Measurements from ENCODE around the gene DSCAML1.
"Not testable (repeated sequence)": the region's sequence is repeated elsewhere in the genome, so short reads cannot be mapped to it uniquely, and the experiment has no call there.

The DSCAML1 gene

GRCh38 chr11:117792241-117792640 lies 4.8 kb downstream of the DSCAML1 start:
- no peak for DNase-seq

- DNase-seq: no peak
Measured at GRCh38 chr11:117790279-117790678, 6.7 kb downstream of the DSCAML1 start.

GRCh38 chr11:117789241-117789640 lies 7.8 kb downstream of the DSCAML1 start:
- DNase-seq: no peak

GRCh38 chr11:117786135-117786870 lies 10.7 kb downstream of the DSCAML1 start:
- DNase-seq: no peak

GRCh38 chr11:117782101-117782500 lies 14.9 kb downstream of the DSCAML1 start:
- no peak for DNase-seq

- DNase-seq: no peak
Measured at GRCh38 chr11:117781627-117782026, 15.4 kb downstream of the DSCAML1 start.

- DNase-seq: no peak
Measured at GRCh38 chr11:117780456-117780855, 16.6 kb downstream of the DSCAML1 start.

- DNase-seq: no peak
Measured at GRCh38 chr11:117774553-117774952, 22.5 kb downstream of the DSCAML1 start.

- no peak for DNase-seq
Measured at GRCh38 chr11:117772360-117772759, 24.7 kb downstream of the DSCAML1 start.

GRCh38 chr11:117771841-117772240 lies 25.2 kb downstream of the DSCAML1 start:
- no peak for DNase-seq

- no peak for DNase-seq
Measured at GRCh38 chr11:117771197-117771596, 25.8 kb downstream of the DSCAML1 start.

- DNase-seq: no peak
Measured at GRCh38 chr11:117770061-117770460, 27.0 kb downstream of the DSCAML1 start.

GRCh38 chr11:117769533-117769932 lies 27.5 kb downstream of the DSCAML1 start:
- DNase-seq: no peak

- DNase-seq: no peak
Measured at GRCh38 chr11:117768506-117768905, 28.5 kb downstream of the DSCAML1 start.

GRCh38 chr11:117767071-117767470 lies 29.9 kb downstream of the DSCAML1 start:
- DNase-seq: no peak

GRCh38 chr11:117766576-117766975 lies 30.4 kb downstream of the DSCAML1 start:
- DNase-seq: no peak

GRCh38 chr11:117766026-117766425 lies 31.0 kb downstream of the DSCAML1 start:
- no peak for DNase-seq

- no peak for DNase-seq
Measured at GRCh38 chr11:117765068-117765467, 31.9 kb downstream of the DSCAML1 start.

- not testable (repeated sequence) for DNase-seq
Measured at GRCh38 chr11:117763465-117763864, 33.6 kb downstream of the DSCAML1 start.

GRCh38 chr11:117761993-117762392 lies 35.0 kb downstream of the DSCAML1 start:
- DNase-seq: no peak

GRCh38 chr11:117759305-117759704 lies 37.7 kb downstream of the DSCAML1 start:
- DNase-seq: no peak

GRCh38 chr11:117754030-117754429 lies 43.0 kb downstream of the DSCAML1 start:
- no peak for DNase-seq

- no peak for DNase-seq
Measured at GRCh38 chr11:117752721-117753237, 44.2 kb downstream of the DSCAML1 start.

GRCh38 chr11:117752071-117752470 lies 44.9 kb downstream of the DSCAML1 start:
- DNase-seq: no peak

Measured in GF-D8 (cell line).